ENCODE results near the gene FAM20B.
A peak's percentile ranks its signal among the peaks of the same experiment; 100 is the strongest.

Gene FAM20B

DNA sequence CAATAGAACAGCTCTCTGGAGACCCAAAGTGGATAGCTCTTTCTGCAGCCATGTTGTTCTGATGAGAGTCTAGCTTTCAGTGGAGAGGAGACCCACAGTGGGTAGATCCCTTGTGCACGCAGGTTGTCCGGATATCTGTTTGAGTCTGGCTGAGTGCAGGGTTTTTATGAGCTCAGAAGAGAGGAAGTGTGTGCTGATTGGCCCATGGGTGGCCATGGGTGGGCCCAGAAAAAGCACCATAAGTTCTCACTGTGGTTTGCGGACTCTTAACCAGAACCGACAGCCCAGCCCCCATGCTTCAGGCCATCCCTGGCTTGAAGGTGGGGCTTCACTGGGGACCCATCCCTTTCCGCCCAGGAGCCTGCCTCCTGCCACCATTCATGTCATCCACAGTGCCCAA, 17.0 kb downstream of the FAM20B start:
- H3K4me3 ChIP-seq (replicated peaks; ENCODE audit: insufficient read depth, low read length), result no peak overlapping the region
- TF ChIP-seq GABPA (IDR thresholded peaks at IDR 0.05; ENCODE audit: low read depth), result no peak
- no peak for TF ChIP-seq POLR2AphosphoS5 (IDR thresholded peaks at IDR 0.05; ENCODE audit: low read depth)
- TF ChIP-seq, protein P1, sequence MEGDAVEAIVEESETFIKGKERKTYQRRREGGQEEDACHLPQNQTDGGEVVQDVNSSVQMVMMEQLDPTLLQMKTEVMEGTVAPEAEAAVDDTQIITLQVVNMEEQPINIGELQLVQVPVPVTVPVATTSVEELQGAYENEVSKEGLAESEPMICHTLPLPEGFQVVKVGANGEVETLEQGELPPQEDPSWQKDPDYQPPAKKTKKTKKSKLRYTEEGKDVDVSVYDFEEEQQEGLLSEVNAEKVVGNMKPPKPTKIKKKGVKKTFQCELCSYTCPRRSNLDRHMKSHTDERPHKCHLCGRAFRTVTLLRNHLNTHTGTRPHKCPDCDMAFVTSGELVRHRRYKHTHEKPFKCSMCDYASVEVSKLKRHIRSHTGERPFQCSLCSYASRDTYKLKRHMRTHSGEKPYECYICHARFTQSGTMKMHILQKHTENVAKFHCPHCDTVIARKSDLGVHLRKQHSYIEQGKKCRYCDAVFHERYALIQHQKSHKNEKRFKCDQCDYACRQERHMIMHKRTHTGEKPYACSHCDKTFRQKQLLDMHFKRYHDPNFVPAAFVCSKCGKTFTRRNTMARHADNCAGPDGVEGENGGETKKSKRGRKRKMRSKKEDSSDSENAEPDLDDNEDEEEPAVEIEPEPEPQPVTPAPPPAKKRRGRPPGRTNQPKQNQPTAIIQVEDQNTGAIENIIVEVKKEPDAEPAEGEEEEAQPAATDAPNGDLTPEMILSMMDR (IDR thresholded peaks at IDR 0.05; ENCODE audit: insufficient read depth, low read length), result no peak
- TF ChIP-seq, protein P2, sequence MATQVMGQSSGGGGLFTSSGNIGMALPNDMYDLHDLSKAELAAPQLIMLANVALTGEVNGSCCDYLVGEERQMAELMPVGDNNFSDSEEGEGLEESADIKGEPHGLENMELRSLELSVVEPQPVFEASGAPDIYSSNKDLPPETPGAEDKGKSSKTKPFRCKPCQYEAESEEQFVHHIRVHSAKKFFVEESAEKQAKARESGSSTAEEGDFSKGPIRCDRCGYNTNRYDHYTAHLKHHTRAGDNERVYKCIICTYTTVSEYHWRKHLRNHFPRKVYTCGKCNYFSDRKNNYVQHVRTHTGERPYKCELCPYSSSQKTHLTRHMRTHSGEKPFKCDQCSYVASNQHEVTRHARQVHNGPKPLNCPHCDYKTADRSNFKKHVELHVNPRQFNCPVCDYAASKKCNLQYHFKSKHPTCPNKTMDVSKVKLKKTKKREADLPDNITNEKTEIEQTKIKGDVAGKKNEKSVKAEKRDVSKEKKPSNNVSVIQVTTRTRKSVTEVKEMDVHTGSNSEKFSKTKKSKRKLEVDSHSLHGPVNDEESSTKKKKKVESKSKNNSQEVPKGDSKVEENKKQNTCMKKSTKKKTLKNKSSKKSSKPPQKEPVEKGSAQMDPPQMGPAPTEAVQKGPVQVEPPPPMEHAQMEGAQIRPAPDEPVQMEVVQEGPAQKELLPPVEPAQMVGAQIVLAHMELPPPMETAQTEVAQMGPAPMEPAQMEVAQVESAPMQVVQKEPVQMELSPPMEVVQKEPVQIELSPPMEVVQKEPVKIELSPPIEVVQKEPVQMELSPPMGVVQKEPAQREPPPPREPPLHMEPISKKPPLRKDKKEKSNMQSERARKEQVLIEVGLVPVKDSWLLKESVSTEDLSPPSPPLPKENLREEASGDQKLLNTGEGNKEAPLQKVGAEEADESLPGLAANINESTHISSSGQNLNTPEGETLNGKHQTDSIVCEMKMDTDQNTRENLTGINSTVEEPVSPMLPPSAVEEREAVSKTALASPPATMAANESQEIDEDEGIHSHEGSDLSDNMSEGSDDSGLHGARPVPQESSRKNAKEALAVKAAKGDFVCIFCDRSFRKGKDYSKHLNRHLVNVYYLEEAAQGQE (IDR thresholded peaks at IDR 0.05; ENCODE audit: insufficient replicate concordance, low read depth), result no peak
- no peak for TF ChIP-seq SPI1 (IDR thresholded peaks at IDR 0.05; ENCODE audit: borderline replicate concordance, low read depth)
- no peaks in the 10 kb centered on the region for H3K27me3 ChIP-seq (ENCODE audit: insufficient read depth, poor library complexity, severe bottlenecking)
- no peak for DNase-seq (ENCODE audit: low read depth in 1 of 2, low spot score in 1 of 2)
- H3K27ac ChIP-seq (replicated peaks), result no peak overlapping the region

DNA sequence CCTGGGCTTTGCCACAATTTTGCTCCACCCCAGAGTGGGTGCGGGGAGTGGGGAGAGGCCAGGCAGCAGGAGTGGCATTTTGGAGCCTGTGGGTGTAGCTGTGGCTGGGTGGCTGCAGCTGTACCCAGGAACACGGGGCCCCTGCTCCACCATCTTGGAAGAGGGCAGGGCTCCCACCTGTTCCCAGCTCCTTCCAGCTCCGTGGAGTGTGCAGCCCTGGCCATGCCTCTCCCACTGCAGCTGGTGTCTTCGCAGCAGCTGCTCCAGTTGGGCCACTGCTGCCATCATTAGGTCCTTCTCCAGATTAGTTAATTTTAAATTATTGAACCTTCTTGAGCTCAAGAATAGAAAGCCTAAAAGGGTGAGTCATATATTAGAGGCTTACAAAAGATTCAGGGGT, 17.6 kb downstream of the FAM20B start:
- DNase-seq (ENCODE audit: low read depth in 1 of 2, low spot score in 1 of 2), result no peak
- Histone ChIP-seq H3K4me3 (replicated peaks; ENCODE audit: insufficient read depth, low read length) (no peak overlapping the region), H3K27ac (replicated peaks) (no peak overlapping the region), H3K27me3 (ENCODE audit: insufficient read depth, poor library complexity, severe bottlenecking) (no peaks in the 10 kb centered on the region)
- TF ChIP-seq, protein P1 (IDR thresholded peaks at IDR 0.05; ENCODE audit: insufficient read depth, low read length), result no peak

DNA sequence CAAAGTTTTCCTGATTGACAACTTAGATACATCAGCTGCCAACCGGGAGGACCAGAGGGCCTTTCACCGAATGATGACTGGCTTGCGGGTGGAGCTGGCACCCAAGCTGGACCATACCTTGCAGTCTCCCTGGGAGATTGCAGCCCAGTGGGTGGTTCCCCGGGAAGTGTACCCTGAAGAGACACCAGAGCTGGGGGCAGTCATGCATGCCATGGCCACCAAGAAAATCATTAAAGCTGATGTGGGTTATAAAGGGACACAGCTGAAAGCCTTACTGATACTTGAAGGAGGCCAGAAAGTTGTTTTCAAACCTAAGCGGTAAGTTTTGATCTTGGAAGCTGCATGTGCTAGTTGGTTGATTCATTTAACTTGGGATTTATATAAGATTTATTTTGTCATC, 18.2 kb downstream of the FAM20B start:
- Histone ChIP-seq H3K27ac (replicated peaks) (no peak overlapping the region), H3K27me3 (ENCODE audit: insufficient read depth, poor library complexity, severe bottlenecking) (no peaks in the 10 kb centered on the region), H3K4me3 (replicated peaks; ENCODE audit: insufficient read depth, low read length) (no peak overlapping the region)
- no peak for DNase-seq (ENCODE audit: low read depth in 1 of 2, low spot score in 1 of 2)
- TF ChIP-seq, protein P2 (IDR thresholded peaks at IDR 0.05; ENCODE audit: insufficient replicate concordance, low read depth), result no peak
- TF ChIP-seq, protein P1 (IDR thresholded peaks at IDR 0.05; ENCODE audit: insufficient read depth, low read length), result no peak
- TF ChIP-seq GABPA (IDR thresholded peaks at IDR 0.05; ENCODE audit: low read depth), result no peak
- TF ChIP-seq SPI1 (IDR thresholded peaks at IDR 0.05; ENCODE audit: borderline replicate concordance, low read depth), result no peak
- TF ChIP-seq POLR2AphosphoS5 (IDR thresholded peaks at IDR 0.05; ENCODE audit: low read depth), result no peak

DNA sequence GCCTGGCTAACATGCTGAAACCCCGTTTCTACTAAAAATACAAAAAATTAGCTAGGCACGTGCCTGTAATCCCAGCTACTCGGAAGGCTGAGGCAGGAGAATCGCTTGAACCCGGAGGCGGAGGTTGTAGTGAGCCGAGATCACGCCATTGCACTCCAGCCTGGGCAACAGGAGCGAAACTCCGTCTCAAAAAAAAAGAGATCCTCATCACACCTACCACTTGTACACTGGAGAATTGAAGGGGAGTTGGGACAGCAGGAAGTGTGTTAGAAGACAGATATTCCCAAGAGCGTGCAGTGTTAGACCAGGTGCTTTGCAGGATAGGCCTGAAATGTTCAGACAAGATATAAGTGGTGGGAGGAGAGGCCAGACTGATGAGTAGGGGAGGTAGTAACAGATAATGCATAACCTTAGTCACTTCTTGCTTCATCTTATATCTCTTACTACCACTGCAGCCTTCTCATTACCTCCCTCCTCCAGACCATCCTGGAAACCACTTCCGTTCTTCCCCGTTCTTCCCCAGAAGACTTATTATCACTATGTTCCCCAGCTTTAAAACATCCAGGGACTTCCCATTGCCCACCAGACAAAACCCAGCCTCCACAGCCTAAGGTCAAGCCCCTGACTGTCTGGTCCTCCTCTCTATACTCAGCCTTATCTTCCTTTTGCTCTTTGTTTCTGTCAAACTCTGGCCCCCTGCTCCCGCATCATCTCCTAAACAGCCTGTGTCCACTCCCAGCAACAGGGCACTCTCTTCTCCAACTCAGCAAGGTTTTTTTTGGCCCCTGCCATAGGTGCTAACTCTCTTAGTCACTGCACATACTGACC, 21.3 kb downstream of the FAM20B start:
- DNase-seq (ENCODE audit: low read depth in 1 of 2, low spot score in 1 of 2), result peak in 1 of 2 experiments; percentile 10
- Histone ChIP-seq H3K4me3 (replicated peaks; ENCODE audit: insufficient read depth, low read length) (no peak overlapping the region), H3K27me3 (ENCODE audit: insufficient read depth, poor library complexity, severe bottlenecking) (no peaks in the 10 kb centered on the region), H3K27ac (replicated peaks) (no peak overlapping the region)
- no peak for TF ChIP-seq POLR2AphosphoS5 (IDR thresholded peaks at IDR 0.05; ENCODE audit: low read depth)
- no peak for TF ChIP-seq SPI1 (IDR thresholded peaks at IDR 0.05; ENCODE audit: borderline replicate concordance, low read depth)
- TF ChIP-seq, protein P2 (IDR thresholded peaks at IDR 0.05; ENCODE audit: insufficient replicate concordance, low read depth), result no peak
- TF ChIP-seq, protein P1 (IDR thresholded peaks at IDR 0.05; ENCODE audit: insufficient read depth, low read length), result no peak
- no peak for TF ChIP-seq GABPA (IDR thresholded peaks at IDR 0.05; ENCODE audit: low read depth)
